ENCODE results near the gene RAB44. TPM values are rescaled to one million over a fixed set of nuclear protein-coding genes. Genes with fewer than 3 reads are reported as not detected.
A peak's percentile ranks its signal among the peaks of the same experiment; 100 is the strongest.

RAB44 gene
- total RNA-seq, 1 donor from 2014 or later: 0.96 TPM

DNA sequence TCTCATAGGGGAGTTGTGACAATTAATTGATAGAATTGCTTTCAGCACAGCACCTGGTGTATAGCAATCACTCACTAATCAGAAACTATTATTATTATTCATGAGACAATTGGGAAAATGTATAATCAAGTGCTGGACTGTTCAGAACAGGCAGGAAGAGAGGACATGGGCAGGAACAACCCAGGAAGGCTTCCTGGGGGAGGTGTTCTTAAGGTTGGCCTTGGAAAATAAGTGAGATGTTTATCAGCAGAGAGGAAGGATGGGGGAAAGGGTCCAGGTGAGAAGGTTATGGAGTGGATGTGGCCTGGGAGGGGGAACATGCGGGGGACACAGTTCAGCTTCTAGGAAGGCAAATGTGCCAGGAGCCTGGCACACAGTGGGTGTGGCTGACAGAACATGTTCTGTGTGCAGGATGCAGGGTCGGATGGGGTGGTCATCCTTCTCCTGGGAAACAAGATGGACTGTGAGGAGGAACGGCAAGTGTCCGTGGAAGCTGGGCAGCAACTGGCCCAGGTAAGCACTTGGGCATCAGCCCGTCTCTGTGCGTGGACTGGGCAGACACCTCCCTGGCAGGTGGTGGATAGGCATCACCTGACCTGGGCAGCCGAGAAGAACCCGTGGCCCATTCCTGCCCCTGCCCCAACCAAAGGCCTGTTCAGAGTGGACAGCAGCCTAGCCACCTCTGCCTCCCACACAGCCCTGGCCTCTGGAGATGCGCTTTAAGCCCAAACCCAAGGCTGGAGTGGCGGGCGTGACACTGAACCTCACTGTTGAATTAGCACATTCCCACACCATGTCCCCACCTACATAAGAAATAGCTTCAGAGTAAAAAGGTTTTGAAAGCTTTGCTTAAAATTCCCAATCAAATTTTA, 30.9 kb downstream of the RAB44 start:
- no peak overlapping the region for H3K27ac ChIP-seq
- DNase-seq: no peak
- no peaks in the 10 kb centered on the region for H3K36me3 ChIP-seq
- ATAC-seq: no peak
- H3K27me3 ChIP-seq: no peaks in the 10 kb centered on the region
- no peak overlapping the region for H3K4me3 ChIP-seq
- TF ChIP-seq, protein P1, sequence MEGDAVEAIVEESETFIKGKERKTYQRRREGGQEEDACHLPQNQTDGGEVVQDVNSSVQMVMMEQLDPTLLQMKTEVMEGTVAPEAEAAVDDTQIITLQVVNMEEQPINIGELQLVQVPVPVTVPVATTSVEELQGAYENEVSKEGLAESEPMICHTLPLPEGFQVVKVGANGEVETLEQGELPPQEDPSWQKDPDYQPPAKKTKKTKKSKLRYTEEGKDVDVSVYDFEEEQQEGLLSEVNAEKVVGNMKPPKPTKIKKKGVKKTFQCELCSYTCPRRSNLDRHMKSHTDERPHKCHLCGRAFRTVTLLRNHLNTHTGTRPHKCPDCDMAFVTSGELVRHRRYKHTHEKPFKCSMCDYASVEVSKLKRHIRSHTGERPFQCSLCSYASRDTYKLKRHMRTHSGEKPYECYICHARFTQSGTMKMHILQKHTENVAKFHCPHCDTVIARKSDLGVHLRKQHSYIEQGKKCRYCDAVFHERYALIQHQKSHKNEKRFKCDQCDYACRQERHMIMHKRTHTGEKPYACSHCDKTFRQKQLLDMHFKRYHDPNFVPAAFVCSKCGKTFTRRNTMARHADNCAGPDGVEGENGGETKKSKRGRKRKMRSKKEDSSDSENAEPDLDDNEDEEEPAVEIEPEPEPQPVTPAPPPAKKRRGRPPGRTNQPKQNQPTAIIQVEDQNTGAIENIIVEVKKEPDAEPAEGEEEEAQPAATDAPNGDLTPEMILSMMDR (IDR thresholded peaks at IDR 0.05): no peak
- no peaks in the 10 kb centered on the region for H3K9me3 ChIP-seq
- H3K4me1 ChIP-seq: no peaks in the 10 kb centered on the region
- intact Hi-C loops (cut with DNase I): no loop called here

DNA sequence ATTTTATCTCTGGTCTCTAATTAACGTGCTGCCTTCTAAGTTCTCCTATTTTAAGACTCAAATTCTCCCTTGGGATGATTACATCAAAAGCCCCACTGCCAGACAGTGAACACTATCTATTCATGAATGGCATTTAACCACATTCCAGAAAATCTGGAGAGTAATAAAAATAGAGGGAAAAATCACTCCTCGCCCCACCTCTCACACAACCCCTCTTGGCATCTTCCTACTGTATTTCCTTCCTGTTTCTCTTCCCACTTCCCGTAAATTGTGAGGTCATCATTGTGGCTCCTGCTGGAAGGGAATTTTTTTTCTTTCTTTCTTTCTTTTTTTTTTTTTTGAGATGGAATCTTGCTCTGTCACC, 31.5 kb downstream of the RAB44 start:
- intact Hi-C loops (cut with DNase I): no loop called here
- Histone ChIP-seq H3K9me3 (no peaks in the 10 kb centered on the region), H3K27ac (no peak overlapping the region), H3K27me3 (no peaks in the 10 kb centered on the region), H3K4me3 (no peak overlapping the region), H3K36me3 (no peaks in the 10 kb centered on the region), H3K4me1 (no peaks in the 10 kb centered on the region)
- TF ChIP-seq, protein P1 (IDR thresholded peaks at IDR 0.05): no peak
- DNase-seq: no peak
- no peak for ATAC-seq

DNA sequence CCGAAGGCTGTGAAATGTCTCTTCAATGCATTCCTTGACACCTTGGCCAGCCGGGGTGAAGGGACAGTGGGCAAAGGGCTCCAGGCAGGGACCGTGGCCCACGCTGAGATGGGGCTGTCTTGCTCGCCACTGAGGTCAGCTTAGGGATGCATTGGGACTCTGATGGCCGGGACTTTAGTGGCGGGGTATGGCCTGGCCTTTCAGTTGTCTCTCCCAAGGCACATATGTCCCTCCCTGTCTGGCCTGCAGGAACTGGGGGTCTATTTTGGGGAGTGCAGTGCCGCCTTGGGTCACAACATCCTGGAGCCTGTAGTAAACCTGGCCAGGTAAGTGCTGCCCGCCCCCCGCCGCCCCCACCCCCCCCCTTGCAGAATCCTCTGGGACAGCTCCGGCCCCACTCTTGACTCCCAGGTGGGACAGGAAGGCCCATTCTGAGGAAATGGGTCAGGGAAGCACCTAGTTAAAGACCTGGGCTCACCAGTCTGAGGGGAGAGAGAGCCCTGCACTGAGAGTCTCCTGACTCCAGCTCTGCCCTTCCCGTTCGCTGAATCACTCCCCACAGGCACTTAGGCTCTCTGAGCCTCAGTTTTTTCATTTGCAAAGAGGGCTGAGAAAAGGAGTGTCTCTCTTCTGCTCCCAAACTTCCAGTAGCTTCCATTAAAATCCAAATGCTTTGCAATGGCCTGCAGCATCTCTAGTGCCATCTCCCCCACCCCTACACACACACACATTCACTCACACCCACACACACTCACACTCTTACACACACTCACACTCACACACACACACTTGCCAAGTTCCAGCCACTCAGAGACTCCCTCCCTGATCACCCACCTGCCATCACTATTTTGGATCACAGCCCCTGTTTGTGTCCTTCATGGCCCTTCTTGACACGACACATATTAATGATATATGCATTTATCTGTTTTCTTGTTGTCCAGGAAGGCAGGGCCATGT, 33.1 kb downstream of the RAB44 start:
- TF ChIP-seq, protein P1 (IDR thresholded peaks at IDR 0.05): no peak
- Histone ChIP-seq H3K27me3 (no peaks in the 10 kb centered on the region), H3K36me3 (no peaks in the 10 kb centered on the region), H3K4me1 (peaks cover 12% of the 10 kb centered on the region), H3K9me3 (no peaks in the 10 kb centered on the region), H3K27ac (no peak overlapping the region), H3K4me3 (no peak overlapping the region)
- ATAC-seq: no peak
- intact Hi-C loops (cut with DNase I): no loop called here
- DNase-seq: peak; percentile 16

DNA sequence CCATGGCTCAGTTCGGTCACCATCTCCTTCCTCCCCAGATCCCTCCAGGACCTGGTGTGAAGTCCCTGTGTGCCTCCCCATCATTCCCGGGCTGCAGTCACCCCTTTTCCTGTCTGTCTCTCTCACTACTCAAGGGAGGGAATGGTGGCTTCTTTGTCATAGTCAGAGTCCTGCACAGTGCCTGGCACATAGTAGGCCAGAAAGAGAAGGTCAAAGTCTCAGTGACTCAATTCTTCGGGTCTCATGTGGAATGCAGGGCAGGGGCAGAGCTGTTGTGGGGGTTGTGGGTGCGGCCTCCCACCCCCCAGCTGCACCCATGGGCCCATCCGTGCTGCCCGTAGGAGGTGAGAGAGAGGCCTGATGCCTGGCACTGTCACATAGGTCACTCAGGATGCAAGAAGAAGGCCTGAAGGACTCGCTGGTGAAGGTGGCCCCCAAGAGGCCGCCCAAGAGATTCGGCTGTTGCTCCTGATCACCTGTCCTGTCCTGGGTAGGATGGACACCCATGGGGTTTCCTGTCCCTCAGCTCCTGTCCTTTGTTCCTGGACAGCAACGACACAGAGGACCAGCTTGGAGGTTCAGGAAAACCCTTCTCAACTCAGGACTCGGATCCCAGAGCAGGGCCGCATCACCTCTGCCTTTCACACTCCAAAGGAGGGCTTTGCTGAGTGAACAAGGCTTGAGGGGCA, 34.1 kb downstream of the RAB44 start:
- Histone ChIP-seq H3K27ac (no peak overlapping the region), H3K4me1 (peaks cover 17% of the 10 kb centered on the region), H3K9me3 (no peaks in the 10 kb centered on the region), H3K27me3 (no peaks in the 10 kb centered on the region), H3K4me3 (no peak overlapping the region), H3K36me3 (no peaks in the 10 kb centered on the region)
- intact Hi-C loops (cut with DNase I): no loop called here
- ATAC-seq (no peak), DNase-seq (no peak)
- TF ChIP-seq, protein P1 (IDR thresholded peaks at IDR 0.05): no peak

DNA sequence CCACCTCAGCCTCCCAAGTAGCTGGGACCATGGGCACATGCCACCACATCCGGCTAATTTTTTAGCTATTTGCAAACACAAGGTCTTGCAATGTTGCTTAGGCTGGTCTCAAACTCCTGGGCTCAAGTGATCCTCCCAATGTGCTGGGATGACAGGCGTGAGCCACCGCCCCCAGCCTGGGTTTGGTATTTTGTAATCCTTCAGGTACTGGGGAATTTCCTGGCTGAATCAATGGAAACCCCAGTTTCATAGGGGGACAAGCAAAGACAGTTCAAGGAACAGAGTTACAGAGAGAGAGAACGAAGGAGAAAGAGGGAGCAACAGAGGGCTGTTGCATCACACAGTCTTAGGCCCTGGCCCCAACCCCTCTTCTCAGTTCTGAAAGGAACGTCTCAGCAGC, 35.7 kb downstream of the RAB44 start:
- no peak for ATAC-seq
- Histone ChIP-seq H3K27me3 (no peaks in the 10 kb centered on the region), H3K27ac (no peak overlapping the region), H3K36me3 (no peaks in the 10 kb centered on the region), H3K9me3 (no peaks in the 10 kb centered on the region), H3K4me3 (no peak overlapping the region), H3K4me1 (peaks cover 17% of the 10 kb centered on the region)
- TF ChIP-seq, protein P1 (IDR thresholded peaks at IDR 0.05): no peak
- no peak for DNase-seq
- intact Hi-C loops (cut with DNase I): no loop called here

Measured in upper lobe of right lung (tissue), 1 donor.